GM18505 (cell line): ENCODE measurements around the gene COPZ1.
A peak's percentile ranks its signal among the peaks of the same experiment; 100 is the strongest.

Experiments used
- ATAC-seq: cut with Tn5 transposase; IDR thresholded peaks from one replicate; pipeline ENCODE4 v1.9.1; 2021; ENCODE audit not compliant: unreplicated experiment
- POLR2A ChIP-seq: IDR thresholded peaks from 4 replicates; pipeline ENCODE4 v1.6.1; 2011; ENCODE audit warnings: borderline replicate concordance; ENCODE audit not compliant: insufficient read depth, insufficient read length; ENCODE audit errors: extremely low read depth

Gene COPZ1

GRCh38 chr12:54377797-54378515 is 53.0 kb downstream of the COPZ1 start:
- no peak for TF ChIP-seq POLR2A
- ATAC-seq = no peak

GRCh38 chr12:54378796-54379397 is 54.0 kb downstream of the COPZ1 start:
- no peak for ATAC-seq

GRCh38 chr12:54379398-54380201 is 54.7 kb downstream of the COPZ1 start:
- no peak for TF ChIP-seq POLR2A
- peak; percentile 71 for ATAC-seq

More at GRCh38 chr12:54378796-54379397, 54.0 kb downstream of the COPZ1 start:
- no peak for TF ChIP-seq POLR2A

GRCh38 chr12:54381136-54381535 is 56.2 kb downstream of the COPZ1 start:
- no peak for ATAC-seq
- TF ChIP-seq POLR2A = no peak

DNA sequence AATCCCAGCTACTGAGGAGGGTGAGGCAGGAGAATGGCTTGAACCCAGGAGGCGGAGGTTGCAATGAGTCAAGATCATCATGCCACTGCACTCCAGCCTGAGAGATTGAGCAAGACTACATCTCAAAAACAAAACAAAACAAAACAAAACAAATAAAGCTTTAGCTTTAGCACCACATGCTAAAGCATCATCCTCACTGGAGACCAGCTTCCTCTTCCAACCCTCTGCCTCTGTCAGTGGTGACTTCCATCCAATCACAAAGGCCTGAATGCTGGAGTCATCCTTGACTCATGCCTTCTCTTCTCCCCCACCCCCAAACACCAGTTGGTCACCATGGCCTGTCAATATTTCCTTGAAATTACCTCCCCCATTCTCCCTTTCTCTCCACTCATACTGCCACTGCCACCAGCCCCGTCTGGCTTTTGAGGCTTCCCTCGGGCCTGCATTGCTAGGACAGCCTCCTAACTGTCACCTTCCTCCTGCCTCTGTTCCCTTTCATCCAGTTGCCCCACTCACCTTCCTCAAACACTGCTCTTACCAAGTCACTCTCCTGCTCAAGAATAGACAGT is 58.2 kb downstream of the COPZ1 start:
- ATAC-seq = no peak
- no peak for TF ChIP-seq POLR2A

- TF ChIP-seq POLR2A = no peak
- no peak for ATAC-seq
Measured at GRCh38 chr12:54384591-54385041, 59.7 kb downstream of the COPZ1 start, which contains the start of gene ZNF385A. Gene ZNF385A (minus strand): TSS chr12:54384733. CDS start chr12:54384514, 219 bp downstream.

DNA sequence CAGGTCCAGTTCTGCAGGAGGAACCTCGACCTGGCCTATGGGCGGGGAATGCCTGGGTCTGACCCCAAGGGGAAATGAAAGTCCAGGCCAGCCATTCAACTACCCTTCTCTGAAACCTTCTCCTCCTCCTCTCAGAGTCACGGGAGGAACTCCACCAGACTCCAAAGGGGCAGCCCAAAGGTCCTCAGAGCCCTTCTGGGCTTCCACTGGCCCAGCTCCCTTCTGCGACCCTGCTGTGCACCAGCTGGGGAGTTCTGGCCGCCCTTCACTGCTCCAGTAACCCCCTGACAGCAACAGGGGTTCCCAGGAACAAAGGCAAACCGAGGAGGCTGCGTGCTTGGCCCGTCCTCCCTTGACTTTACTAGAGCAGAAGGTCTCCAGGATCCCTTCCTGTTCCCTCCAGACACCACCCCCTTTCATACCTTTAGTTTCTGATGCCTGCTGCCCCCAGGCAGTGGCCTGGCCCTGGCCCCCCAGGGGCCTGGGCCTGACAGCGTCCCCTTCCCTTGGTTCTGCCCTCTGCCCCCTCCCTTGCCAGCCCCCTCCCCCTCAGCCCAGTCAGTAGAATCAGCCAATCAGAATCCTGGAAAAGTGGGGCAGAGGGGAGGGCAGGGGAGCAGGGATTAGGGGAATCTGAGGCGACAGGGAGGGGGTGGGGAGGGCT is 60.5 kb downstream of the COPZ1 start:
- ATAC-seq = no peak
- no peak for TF ChIP-seq POLR2A

- ATAC-seq = no peak
- no peak for TF ChIP-seq POLR2A
Measured at GRCh38 chr12:54386403-54387113, 61.6 kb downstream of the COPZ1 start.

DNA sequence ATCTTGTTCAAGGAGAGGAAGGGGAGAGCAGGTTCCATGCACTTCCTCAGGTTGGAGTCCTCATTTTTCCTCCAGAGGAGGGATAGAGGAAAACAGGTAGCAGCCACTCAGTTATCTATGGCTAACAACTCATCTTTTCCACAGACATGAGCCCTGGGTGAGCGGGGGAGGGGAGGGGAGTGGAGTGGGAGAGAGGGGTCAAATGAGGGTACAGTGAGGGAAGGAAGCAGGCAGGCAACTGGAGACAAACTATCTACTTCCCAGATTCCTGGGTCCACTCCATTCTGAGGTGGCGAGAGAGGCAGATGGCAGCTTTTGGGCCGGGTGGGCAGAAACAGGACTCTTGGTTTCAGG is 62.2 kb downstream of the COPZ1 start:
- no peak for ATAC-seq
- no peak for TF ChIP-seq POLR2A

- TF ChIP-seq POLR2A = no peak
- no peak for ATAC-seq
Measured at GRCh38 chr12:54388237-54389133, 63.6 kb downstream of the COPZ1 start.

DNA sequence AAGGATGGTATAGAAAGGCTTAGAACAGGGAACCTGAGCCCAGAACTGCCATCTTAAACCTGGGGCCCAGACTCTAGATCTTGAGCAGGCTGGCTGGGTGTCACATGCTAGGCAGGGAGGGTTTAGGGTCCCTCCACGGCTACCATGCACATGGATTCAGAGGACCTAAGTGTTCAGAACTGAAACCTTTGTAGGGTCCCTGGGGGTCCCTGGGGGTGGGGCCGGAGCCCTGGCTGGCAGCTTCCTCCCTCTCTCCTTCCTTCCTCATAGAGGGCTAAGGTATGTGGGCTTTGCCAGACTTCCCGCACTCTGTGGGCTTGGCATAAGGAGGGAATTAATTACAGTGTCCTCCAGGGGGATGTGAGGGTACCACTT is 64.2 kb downstream of the COPZ1 start:
- TF ChIP-seq POLR2A = no peak
- no peak for ATAC-seq

DNA sequence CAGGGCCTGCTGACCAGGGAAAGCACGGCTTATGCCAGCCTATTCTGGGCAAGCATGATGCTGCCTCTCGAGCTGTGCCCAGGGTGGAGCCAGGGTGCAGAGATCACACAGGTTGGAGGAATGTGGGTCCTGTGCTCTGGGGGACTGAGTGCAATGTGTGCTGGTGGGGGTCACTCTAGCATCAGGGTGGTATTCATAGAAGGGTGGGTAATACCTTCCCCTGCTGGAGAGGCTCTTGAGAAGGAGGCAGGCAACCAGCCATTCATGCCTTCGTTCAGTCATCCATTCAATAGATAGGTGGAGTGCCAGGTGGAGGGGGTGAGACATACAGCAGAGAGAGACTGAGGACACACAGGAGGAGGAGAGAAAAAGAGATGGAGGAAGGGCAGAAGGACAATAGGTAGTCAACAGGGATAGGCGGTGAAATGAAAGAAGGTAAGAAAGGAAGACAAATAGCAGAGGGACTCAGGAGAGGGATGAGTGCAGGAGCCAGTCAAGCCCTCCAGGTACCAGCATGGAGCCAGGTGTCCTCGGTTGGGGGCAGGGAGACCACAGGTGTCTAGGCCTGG is 64.8 kb downstream of the COPZ1 start:
- no peak for ATAC-seq
- no peak for TF ChIP-seq POLR2A

DNA sequence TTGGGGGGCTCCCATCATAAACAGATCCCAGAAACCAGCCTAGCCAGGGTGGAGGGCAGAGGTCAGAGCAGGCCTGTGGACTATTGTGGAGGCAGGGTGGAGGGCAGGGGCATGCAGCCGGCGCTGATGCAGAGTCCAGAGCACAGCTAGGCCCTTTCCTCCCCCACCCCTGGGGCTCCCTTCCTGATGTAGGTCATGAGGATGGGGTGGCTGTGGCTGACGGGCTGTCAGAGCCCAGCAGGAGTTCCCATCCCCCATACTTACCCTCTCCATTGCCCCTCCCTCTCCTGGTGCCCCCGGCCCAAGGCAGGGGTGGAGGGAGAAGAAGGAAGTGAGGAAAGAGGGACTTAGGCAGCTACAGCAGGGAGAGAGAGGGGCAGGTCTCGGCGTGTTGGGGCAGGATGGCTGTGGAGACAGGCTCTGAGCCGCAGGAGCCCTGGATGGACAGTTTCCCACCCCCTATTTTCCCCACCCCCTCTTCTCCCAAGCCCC is 65.3 kb downstream of the COPZ1 start:
- no peak for ATAC-seq
- TF ChIP-seq POLR2A = no peak
